Loucy (cell line): ENCODE data around the gene ATP1A4.

Source experiments
- H2AFZ ChIP-seq: fragments of 200-600 bp; sonication (generic); 2 replicates; pipeline ENCODE4 v1.6.0; 2016; ENCODE audit warnings: antibody characterized with exemption, mild to moderate bottlenecking, low read length, moderate library complexity
- H3F3A ChIP-seq: fragments of 200-600 bp; 2 replicates; pipeline ENCODE4 v1.6.0; 2016; ENCODE audit warnings: antibody characterized with exemption, low read depth, mild to moderate bottlenecking
- H3K27me3 ChIP-seq: fragments of 200-600 bp; sonication (generic); 2 replicates; pipeline ENCODE4 v1.6.1; 2014; ENCODE audit warnings: low read length, mild to moderate bottlenecking; ENCODE audit not compliant: insufficient read depth, poor library complexity, severe bottlenecking
- H3K36me3 ChIP-seq: fragments of 200-600 bp; sonication (generic); 2 replicates; pipeline ENCODE4 v1.6.1; 2016; ENCODE audit warnings: low read length; ENCODE audit not compliant: insufficient read depth
- H3K4me1 ChIP-seq: fragments of 200-600 bp; sonication (generic); 2 replicates; pipeline ENCODE4 v1.5.1; 2014; ENCODE audit warnings: low read length, mild to moderate bottlenecking; ENCODE audit not compliant: insufficient read depth, poor library complexity, severe bottlenecking
- H3K4me2 ChIP-seq: fragments of 200-600 bp; sonication (generic); 2 replicates; pipeline ENCODE4 v1.6.0; 2014; ENCODE audit warnings: antibody characterized with exemption, low read length, low read depth, mild to moderate bottlenecking; ENCODE audit not compliant: poor library complexity, severe bottlenecking
- H3K4me3 ChIP-seq: fragments of 200-600 bp; sonication (generic); 2 replicates; pipeline ENCODE4 v1.5.1; 2014; ENCODE audit warnings: low read length, mild to moderate bottlenecking, mixed read lengths; ENCODE audit not compliant: poor library complexity, severe bottlenecking
- H3K79me2 ChIP-seq: fragments of 200-600 bp; sonication (generic); 2 replicates; pipeline ENCODE4 v1.6.1; 2014; ENCODE audit warnings: low read length; ENCODE audit not compliant: insufficient read depth
- H3K9ac ChIP-seq: fragments of 200-600 bp; sonication (generic); 2 replicates; pipeline ENCODE4 v1.6.0; 2014; ENCODE audit warnings: mild to moderate bottlenecking, low read depth, low read length, moderate library complexity; ENCODE audit not compliant: poor library complexity, severe bottlenecking
- H3K9me2 ChIP-seq: fragments of 200-600 bp; sonication (generic); replicated peaks from 2 replicates; pipeline ENCODE4 v1.6.1; 2016; ENCODE audit warnings: low read depth, low read length, mixed read lengths
- H3K9me3 ChIP-seq: fragments of 200-600 bp; sonication (generic); 2 replicates; pipeline ENCODE4 v1.6.1; 2014; ENCODE audit warnings: mild to moderate bottlenecking, antibody characterized with exemption, low read length, low read depth; ENCODE audit not compliant: insufficient read depth
- H4K20me1 ChIP-seq: fragments of 200-600 bp; sonication (generic); 2 replicates; pipeline ENCODE4 v1.6.0; 2014; ENCODE audit warnings: antibody characterized with exemption, low read length, mild to moderate bottlenecking; ENCODE audit not compliant: insufficient read depth, poor library complexity, severe bottlenecking
- EZH2phosphoT487 ChIP-seq: fragments of 200-600 bp; IDR thresholded peaks from 2 replicates; pipeline ENCODE4 v1.6.1; 2018; ENCODE audit warnings: antibody characterized with exemption, mild to moderate bottlenecking, moderate library complexity, borderline replicate concordance
- TF ChIP-seq, protein P1 (sequence below): fragments of 200-600 bp; sonication (generic); conservative IDR thresholded peaks from 2 replicates; pipeline ENCODE4 v1.5.1; 2014; ENCODE audit warnings: mild to moderate bottlenecking, antibody characterized with exemption, low read length

ATP1A4 gene

GRCh38 chr1:160116283-160117147 lies 34.9 kb upstream of the ATP1A4 start:
- H3K27me3 ChIP-seq: no peaks in the 10 kb centered on the region
- H3K36me3 ChIP-seq: no peaks in the 10 kb centered on the region
- no peak overlapping the region for H3K9ac ChIP-seq
- no peaks in the 10 kb centered on the region for H3K9me2 ChIP-seq
- H3K4me3 ChIP-seq: no peak overlapping the region
- no peaks in the 10 kb centered on the region for H4K20me1 ChIP-seq
- no peak overlapping the region for H2AFZ ChIP-seq
- no peaks in the 10 kb centered on the region for H3F3A ChIP-seq
- H3K9me3 ChIP-seq: no peaks in the 10 kb centered on the region
- no peaks in the 10 kb centered on the region for H3K4me1 ChIP-seq
- TF ChIP-seq, protein P1, sequence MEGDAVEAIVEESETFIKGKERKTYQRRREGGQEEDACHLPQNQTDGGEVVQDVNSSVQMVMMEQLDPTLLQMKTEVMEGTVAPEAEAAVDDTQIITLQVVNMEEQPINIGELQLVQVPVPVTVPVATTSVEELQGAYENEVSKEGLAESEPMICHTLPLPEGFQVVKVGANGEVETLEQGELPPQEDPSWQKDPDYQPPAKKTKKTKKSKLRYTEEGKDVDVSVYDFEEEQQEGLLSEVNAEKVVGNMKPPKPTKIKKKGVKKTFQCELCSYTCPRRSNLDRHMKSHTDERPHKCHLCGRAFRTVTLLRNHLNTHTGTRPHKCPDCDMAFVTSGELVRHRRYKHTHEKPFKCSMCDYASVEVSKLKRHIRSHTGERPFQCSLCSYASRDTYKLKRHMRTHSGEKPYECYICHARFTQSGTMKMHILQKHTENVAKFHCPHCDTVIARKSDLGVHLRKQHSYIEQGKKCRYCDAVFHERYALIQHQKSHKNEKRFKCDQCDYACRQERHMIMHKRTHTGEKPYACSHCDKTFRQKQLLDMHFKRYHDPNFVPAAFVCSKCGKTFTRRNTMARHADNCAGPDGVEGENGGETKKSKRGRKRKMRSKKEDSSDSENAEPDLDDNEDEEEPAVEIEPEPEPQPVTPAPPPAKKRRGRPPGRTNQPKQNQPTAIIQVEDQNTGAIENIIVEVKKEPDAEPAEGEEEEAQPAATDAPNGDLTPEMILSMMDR: no peak
- no peak for TF ChIP-seq EZH2phosphoT487
- H3K79me2 ChIP-seq: no peaks in the 10 kb centered on the region
- H3K4me2 ChIP-seq: no peak overlapping the region

DNA sequence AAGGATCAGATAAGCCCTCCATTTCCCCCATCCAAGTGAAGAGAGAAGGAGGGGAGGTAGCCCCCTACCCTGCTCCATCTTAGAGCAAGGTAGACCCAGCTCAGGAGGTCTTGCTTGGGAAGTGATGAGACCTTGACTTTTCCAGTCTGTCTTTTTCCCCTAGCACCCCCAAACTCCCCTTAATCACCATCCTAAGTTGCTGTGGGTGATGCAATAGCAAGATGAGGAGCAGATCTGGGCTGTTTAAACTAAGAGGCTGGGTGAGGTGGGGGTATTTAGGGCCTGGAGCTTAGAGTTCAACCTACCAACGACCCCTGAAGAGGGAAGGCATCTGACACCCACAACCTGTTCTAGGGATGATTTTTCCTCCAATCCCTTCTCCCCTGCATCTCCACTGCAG lies 34.1 kb upstream of the ATP1A4 start:
- H3K9me3 ChIP-seq: no peaks in the 10 kb centered on the region
- no peaks in the 10 kb centered on the region for H3K27me3 ChIP-seq
- no peaks in the 10 kb centered on the region for H3F3A ChIP-seq
- H3K4me1 ChIP-seq: no peaks in the 10 kb centered on the region
- no peak overlapping the region for H3K4me3 ChIP-seq
- H2AFZ ChIP-seq: no peak overlapping the region
- no peaks in the 10 kb centered on the region for H4K20me1 ChIP-seq
- H3K36me3 ChIP-seq: no peaks in the 10 kb centered on the region
- TF ChIP-seq, protein P1: no peak
- no peak for TF ChIP-seq EZH2phosphoT487
- no peak overlapping the region for H3K4me2 ChIP-seq
- H3K9me2 ChIP-seq: no peaks in the 10 kb centered on the region
- H3K79me2 ChIP-seq: no peaks in the 10 kb centered on the region
- no peak overlapping the region for H3K9ac ChIP-seq

DNA sequence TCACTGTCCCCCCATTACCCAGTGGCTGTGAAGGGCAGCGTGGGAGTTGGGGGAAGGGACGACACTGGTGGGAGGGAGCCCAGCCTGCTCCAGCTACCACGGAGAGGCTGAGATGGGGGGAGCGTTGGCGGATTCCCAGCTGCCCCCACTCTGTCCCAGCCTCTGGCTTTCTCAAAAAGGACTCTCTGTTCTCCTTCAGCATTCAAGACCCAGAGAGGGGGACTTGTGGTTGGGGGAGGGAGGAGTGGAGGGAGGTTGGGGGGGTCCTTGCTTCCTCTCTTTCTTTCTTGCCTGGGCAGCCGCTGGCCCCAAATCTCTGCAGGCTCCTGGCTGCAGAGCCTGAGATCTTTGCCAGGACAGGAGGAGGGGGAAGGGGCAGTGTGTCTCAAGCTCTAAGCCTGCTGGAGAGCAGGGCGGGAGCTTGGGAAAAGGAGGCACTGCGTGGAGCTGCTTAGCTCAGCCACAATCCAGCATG lies 33.7 kb upstream of the ATP1A4 start:
- H3F3A ChIP-seq: no peaks in the 10 kb centered on the region
- H3K9ac ChIP-seq: no peak overlapping the region
- H4K20me1 ChIP-seq: no peaks in the 10 kb centered on the region
- TF ChIP-seq EZH2phosphoT487: no peak
- TF ChIP-seq, protein P1: no peak
- H3K4me2 ChIP-seq: no peak overlapping the region
- no peaks in the 10 kb centered on the region for H3K9me2 ChIP-seq
- H3K4me1 ChIP-seq: no peaks in the 10 kb centered on the region
- H3K79me2 ChIP-seq: no peaks in the 10 kb centered on the region
- H3K9me3 ChIP-seq: no peaks in the 10 kb centered on the region
- H2AFZ ChIP-seq: no peak overlapping the region
- H3K36me3 ChIP-seq: no peaks in the 10 kb centered on the region
- H3K4me3 ChIP-seq: no peak overlapping the region
- H3K27me3 ChIP-seq: no peaks in the 10 kb centered on the region
